Hepatocyte (in vitro differentiated cells): Measurements from ENCODE around the gene PTPRK. TPM values are rescaled to one million over a fixed set of nuclear protein-coding genes. Genes with fewer than 3 reads are reported as not detected.

Source experiments
- DNase-seq: peaks from one replicate; pipeline ENCODE4 v3.0.0-alpha.2; 2016; ENCODE audit warnings: low spot score
- H2AFZ ChIP-seq: fragments of 200-600 bp; sonication (generic); 2 replicates; pipeline ENCODE4 v1.6.0; 2016; ENCODE audit warnings: antibody characterized with exemption, mild to moderate bottlenecking
- H3K27ac ChIP-seq: fragments of 200-600 bp; sonication (generic); 2 replicates; pipeline ENCODE4 v1.5.1; 2016; ENCODE audit warnings: mild to moderate bottlenecking
- H3K27me3 ChIP-seq: fragments of 200-600 bp; sonication (generic); 2 replicates; pipeline ENCODE4 v1.6.1; 2016
- H3K36me3 ChIP-seq: fragments of 200-600 bp; sonication (generic); replicated peaks from 2 replicates; pipeline ENCODE4 v1.5.1; 2016; ENCODE audit warnings: low read depth; ENCODE audit not compliant: insufficient read depth
- H3K4me1 ChIP-seq: fragments of 200-600 bp; sonication (generic); 2 replicates; pipeline ENCODE4 v1.5.1; 2016; ENCODE audit warnings: mild to moderate bottlenecking, moderate library complexity; ENCODE audit not compliant: insufficient read depth
- H3K4me2 ChIP-seq: fragments of 200-600 bp; sonication (generic); 2 replicates; pipeline ENCODE4 v1.6.0; 2016
- H3K4me3 ChIP-seq: fragments of 200-600 bp; sonication (generic); 2 replicates; pipeline ENCODE4 v1.5.1; 2016; ENCODE audit warnings: mild to moderate bottlenecking
- H3K79me2 ChIP-seq: fragments of 200-600 bp; sonication (generic); 2 replicates; pipeline ENCODE4 v1.6.0; 2017; ENCODE audit warnings: mild to moderate bottlenecking
- H3K9me2 ChIP-seq: fragments of 200-600 bp; sonication (generic); replicated peaks from 2 replicates; pipeline ENCODE4 v1.6.0; 2017; ENCODE audit warnings: mild to moderate bottlenecking; ENCODE audit not compliant: insufficient read depth
- H3K9me3 ChIP-seq: fragments of 200-600 bp; sonication (generic); 2 replicates; pipeline ENCODE4 v1.5.1; 2016; ENCODE audit warnings: low read depth, mild to moderate bottlenecking
- H4K20me1 ChIP-seq: fragments of 200-600 bp; sonication (generic); 2 replicates; pipeline ENCODE4 v1.6.0; 2016; ENCODE audit warnings: mild to moderate bottlenecking; ENCODE audit not compliant: insufficient read depth, poor library complexity, severe bottlenecking
- EZH2 ChIP-seq: fragments of 200-600 bp; sonication (generic); IDR thresholded peaks from 2 replicates; pipeline ENCODE4 v1.6.1; 2016; ENCODE audit warnings: antibody characterized with exemption, mild to moderate bottlenecking, borderline replicate concordance
- EZH2phosphoT487 ChIP-seq: fragments of 200-600 bp; sonication (generic); IDR thresholded peaks from one replicate; pipeline ENCODE4 v1.6.1; 2018; ENCODE audit warnings: antibody characterized with exemption, mild to moderate bottlenecking, low read depth, moderate library complexity; ENCODE audit not compliant: unreplicated experiment, severe bottlenecking
- WGBS: methylation state at CpG from one replicate; pipeline ENCODE4 v1.1.6; 2016; ENCODE audit warnings: low lambda C conversion rate; ENCODE audit errors: missing lambda C conversion rate; 5-methylcytosine and 5-hydroxymethylcytosine counted together
- polyA plus RNA-seq: library from polyadenylated mRNA; unstranded; fragments of >200 nt; fragmentation: Nextera tagmentation; extraction: Ambion mirVana; gene quantifications from 2 replicates; pipeline ENCODE4 v1.2.1, GENCODE V29; 2016
- total RNA-seq: library from RNA; depleted of rRNA; stranded (reverse); fragments of >200 nt; gene quantifications from 2 replicates; pipeline ENCODE4 v1.2.3, GENCODE V29; 2014
- TF ChIP-seq, protein P1 (sequence below): fragments of 200-600 bp; sonication (generic); IDR thresholded peaks from 2 replicates; pipeline ENCODE4 v1.5.1; 2016; ENCODE audit warnings: antibody characterized with exemption, mild to moderate bottlenecking; ENCODE audit not compliant: poor library complexity

Gene PTPRK
- total and polyA plus RNA-seq, 2 experiments from 2014 or later = 42.0 to 80.2 TPM

- Histone ChIP-seq H3K27me3 (no peaks in the 10 kb centered on the region), H3K79me2 (no peaks in the 10 kb centered on the region), H4K20me1 (no peaks in the 10 kb centered on the region), H3K4me3 (no peak overlapping the region), H3K27ac (no peak overlapping the region), H3K4me1 (no peaks in the 10 kb centered on the region), H3K4me2 (no peak overlapping the region), H3K9me2 (no peaks in the 10 kb centered on the region), H2AFZ (no peak overlapping the region), H3K9me3 (no peaks in the 10 kb centered on the region), H3K36me3 (no peaks in the 10 kb centered on the region)
- WGBS = 81% methylated on average over 6 of the region's 6 CpGs
- TF ChIP-seq, protein P1, sequence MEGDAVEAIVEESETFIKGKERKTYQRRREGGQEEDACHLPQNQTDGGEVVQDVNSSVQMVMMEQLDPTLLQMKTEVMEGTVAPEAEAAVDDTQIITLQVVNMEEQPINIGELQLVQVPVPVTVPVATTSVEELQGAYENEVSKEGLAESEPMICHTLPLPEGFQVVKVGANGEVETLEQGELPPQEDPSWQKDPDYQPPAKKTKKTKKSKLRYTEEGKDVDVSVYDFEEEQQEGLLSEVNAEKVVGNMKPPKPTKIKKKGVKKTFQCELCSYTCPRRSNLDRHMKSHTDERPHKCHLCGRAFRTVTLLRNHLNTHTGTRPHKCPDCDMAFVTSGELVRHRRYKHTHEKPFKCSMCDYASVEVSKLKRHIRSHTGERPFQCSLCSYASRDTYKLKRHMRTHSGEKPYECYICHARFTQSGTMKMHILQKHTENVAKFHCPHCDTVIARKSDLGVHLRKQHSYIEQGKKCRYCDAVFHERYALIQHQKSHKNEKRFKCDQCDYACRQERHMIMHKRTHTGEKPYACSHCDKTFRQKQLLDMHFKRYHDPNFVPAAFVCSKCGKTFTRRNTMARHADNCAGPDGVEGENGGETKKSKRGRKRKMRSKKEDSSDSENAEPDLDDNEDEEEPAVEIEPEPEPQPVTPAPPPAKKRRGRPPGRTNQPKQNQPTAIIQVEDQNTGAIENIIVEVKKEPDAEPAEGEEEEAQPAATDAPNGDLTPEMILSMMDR = no peak
- TF ChIP-seq EZH2 (no peak), EZH2phosphoT487 (no peak)
- DNase-seq = no peak
Measured at GRCh38 chr6:128032042-128032441, 488.4 kb downstream of the PTPRK start.

GRCh38 chr6:128029826-128030225, 490.6 kb downstream of the PTPRK start:
- Histone ChIP-seq H3K27ac (no peak overlapping the region), H3K9me3 (no peaks in the 10 kb centered on the region), H2AFZ (no peak overlapping the region), H3K36me3 (no peaks in the 10 kb centered on the region), H4K20me1 (no peaks in the 10 kb centered on the region), H3K9me2 (no peaks in the 10 kb centered on the region), H3K27me3 (no peaks in the 10 kb centered on the region), H3K79me2 (no peaks in the 10 kb centered on the region), H3K4me3 (no peak overlapping the region), H3K4me1 (no peaks in the 10 kb centered on the region), H3K4me2 (no peak overlapping the region)
- WGBS = 95% methylated on average over 1 of the region's 1 CpG
- TF ChIP-seq EZH2phosphoT487 (no peak), EZH2 (no peak)
- TF ChIP-seq, protein P1 = no peak
- DNase-seq = no peak

DNA sequence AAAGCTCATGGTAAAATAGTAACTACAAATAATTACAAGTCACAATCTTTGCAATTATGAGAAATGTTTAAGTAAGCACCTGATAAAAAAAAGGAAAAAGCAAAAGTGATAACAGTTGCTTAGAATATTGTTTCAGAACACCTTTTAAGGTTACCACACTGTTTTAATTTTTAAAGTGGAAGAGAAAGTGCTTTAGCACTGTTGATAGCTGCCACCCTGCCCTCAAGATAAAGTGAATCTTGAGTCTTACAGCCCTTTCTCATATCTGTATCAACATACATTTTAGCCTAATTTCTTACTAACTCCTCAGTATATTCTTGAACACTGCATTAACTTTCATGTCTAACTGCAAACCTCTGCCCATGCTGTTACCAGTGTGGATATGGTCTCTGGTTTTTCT, 492.2 kb downstream of the PTPRK start:
- H3K4me1 ChIP-seq = no peaks in the 10 kb centered on the region
- no peak overlapping the region for H2AFZ ChIP-seq
- no peaks in the 10 kb centered on the region for H3K36me3 ChIP-seq
- H3K27me3 ChIP-seq = no peaks in the 10 kb centered on the region
- no peak overlapping the region for H3K4me3 ChIP-seq
- no peak overlapping the region for H3K4me2 ChIP-seq
- DNase-seq = no peak
- H4K20me1 ChIP-seq = no peaks in the 10 kb centered on the region
- no peaks in the 10 kb centered on the region for H3K9me2 ChIP-seq
- TF ChIP-seq EZH2phosphoT487 (no peak), EZH2 (no peak)
- TF ChIP-seq, protein P1 = no peak
- H3K27ac ChIP-seq = no peak overlapping the region
- no peaks in the 10 kb centered on the region for H3K79me2 ChIP-seq
- H3K9me3 ChIP-seq = no peaks in the 10 kb centered on the region

DNA sequence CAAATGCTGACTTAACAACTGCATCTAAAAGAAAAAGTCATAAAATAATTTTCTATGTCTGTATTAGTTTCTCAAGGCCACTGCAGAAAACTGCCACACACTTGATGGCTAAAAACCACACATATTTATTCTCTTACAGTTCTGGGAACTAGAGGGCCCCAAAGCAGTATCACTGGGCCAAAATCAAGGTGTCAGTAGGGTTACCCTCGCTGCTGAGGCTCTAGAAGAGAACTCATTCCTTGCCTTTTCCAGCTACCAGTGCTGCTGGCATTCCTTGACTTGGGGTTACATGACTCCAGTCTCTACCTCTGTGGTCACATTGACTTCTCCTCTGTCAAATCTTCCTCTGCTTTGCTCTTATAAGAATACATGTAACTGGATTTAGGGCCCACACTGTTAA, 494.9 kb downstream of the PTPRK start:
- no peak for DNase-seq
- Histone ChIP-seq H3K4me3 (no peak overlapping the region), H3K27ac (no peak overlapping the region), H3K4me2 (no peak overlapping the region), H3K27me3 (no peaks in the 10 kb centered on the region), H3K9me3 (no peaks in the 10 kb centered on the region), H3K79me2 (no peaks in the 10 kb centered on the region), H3K4me1 (no peaks in the 10 kb centered on the region), H4K20me1 (no peaks in the 10 kb centered on the region), H2AFZ (no peak overlapping the region), H3K36me3 (no peaks in the 10 kb centered on the region), H3K9me2 (no peaks in the 10 kb centered on the region)
- TF ChIP-seq EZH2phosphoT487 = no peak
- WGBS = 81% methylated on average over 1 of the region's 1 CpG
